ENCODE measurements around the gene BEGAIN. TPM values are rescaled to one million over a fixed set of nuclear protein-coding genes. Genes with fewer than 3 reads are reported as not detected.

The BEGAIN gene
- total and polyA plus RNA-seq, 2 experiments from 2014 or later: 1.4 to 2.5 TPM

GRCh38 chr14:100488057-100488456 lies 99.2 kb downstream of the BEGAIN start:
- Histone ChIP-seq H3K4me1 (ENCODE audit: insufficient read depth) (no peaks in the 10 kb centered on the region), H3K79me2 (no peaks in the 10 kb centered on the region), H3K4me3 (no peak overlapping the region), H3K9me2 (replicated peaks; ENCODE audit: insufficient read depth) (no peaks in the 10 kb centered on the region), H2AFZ (no peak overlapping the region), H3K4me2 (no peak overlapping the region), H4K20me1 (ENCODE audit: insufficient read depth, poor library complexity, severe bottlenecking) (peaks cover 8% of the 10 kb centered on the region), H3K27me3 (no peaks in the 10 kb centered on the region), H3K9me3 (ENCODE audit: low read depth) (no peaks in the 10 kb centered on the region), H3K36me3 (replicated peaks; ENCODE audit: insufficient read depth, low read depth) (no peaks in the 10 kb centered on the region), H3K27ac (no peak overlapping the region)
- WGBS (ENCODE audit: low lambda C conversion rate, missing lambda C conversion rate): 87% methylated on average over 7 of the region's 7 CpGs
- DNase-seq (ENCODE audit: low spot score): no peak
- no peak for TF ChIP-seq EZH2phosphoT487 (IDR thresholded peaks at IDR 0.05; ENCODE audit: low read depth, severe bottlenecking, unreplicated experiment)
- TF ChIP-seq CTCF (IDR thresholded peaks at IDR 0.05; ENCODE audit: poor library complexity): no peak
- no peak for TF ChIP-seq EZH2 (IDR thresholded peaks at IDR 0.05; ENCODE audit: borderline replicate concordance)

GRCh38 chr14:100487304-100487703 lies 99.9 kb downstream of the BEGAIN start:
- Histone ChIP-seq H3K9me3 (ENCODE audit: low read depth) (no peaks in the 10 kb centered on the region), H3K9me2 (replicated peaks; ENCODE audit: insufficient read depth) (no peaks in the 10 kb centered on the region), H3K36me3 (replicated peaks; ENCODE audit: insufficient read depth, low read depth) (no peaks in the 10 kb centered on the region), H2AFZ (no peak overlapping the region), H3K4me3 (no peak overlapping the region), H3K4me2 (no peak overlapping the region), H3K79me2 (no peaks in the 10 kb centered on the region), H4K20me1 (ENCODE audit: insufficient read depth, poor library complexity, severe bottlenecking) (peaks cover 8% of the 10 kb centered on the region), H3K27me3 (no peaks in the 10 kb centered on the region), H3K27ac (no peak overlapping the region), H3K4me1 (ENCODE audit: insufficient read depth) (no peaks in the 10 kb centered on the region)
- DNase-seq (ENCODE audit: low spot score): no peak
- no peak for TF ChIP-seq EZH2phosphoT487 (IDR thresholded peaks at IDR 0.05; ENCODE audit: low read depth, severe bottlenecking, unreplicated experiment)
- TF ChIP-seq CTCF (IDR thresholded peaks at IDR 0.05; ENCODE audit: poor library complexity): no peak
- no peak for TF ChIP-seq EZH2 (IDR thresholded peaks at IDR 0.05; ENCODE audit: borderline replicate concordance)

Small RNA genes within 50 kb of the gene (small RNA-seq; reads per million reads assigned to genes)
- gene RN7SKP92: not detected

Other genes starting within 250 kb of the BEGAIN start
- 14.1 and 18.7 TPM in 2 replicates for gene WDR25, start 210.9 kb downstream of the BEGAIN start, total RNA-seq
- 19.7 and 22.8 TPM in 2 replicates for gene WDR25, start 210.9 kb downstream of the BEGAIN start, polyA plus RNA-seq
- 1,033 and 1,378 TPM in 2 replicates for gene DLK1, start 139.5 kb upstream of the BEGAIN start, total RNA-seq
- gene DLK1, start 139.5 kb upstream of the BEGAIN start, polyA plus RNA-seq: 3,299 and 3,695 TPM in 2 replicates
- gene MEG3, start 238.7 kb upstream of the BEGAIN start, total RNA-seq: not detected in 2 replicates
- 0.16 TPM in 1 of 2 replicates, not detected in the other for gene MEG3, start 238.7 kb upstream of the BEGAIN start, polyA plus RNA-seq

Measured in hepatocyte (in vitro differentiated cells).